Adipocyte (in vitro differentiated cells): ENCODE results near the gene SORCS3.

Experiments
- DNase-seq: peaks from one replicate; pipeline ENCODE4 v3.0.0-alpha.2; 2015; ENCODE audit warnings: low read depth
- H3K27me3 ChIP-seq: replicated peaks from 2 replicates; pipeline ENCODE4 v1.7.0; 2013; ENCODE audit warnings: mild to moderate bottlenecking, low read length, moderate library complexity; ENCODE audit not compliant: control insufficient read depth, insufficient read depth
- H3K36me3 ChIP-seq: 2 replicates; pipeline ENCODE4 v1.7.0; 2013; ENCODE audit warnings: low read length, mild to moderate bottlenecking, moderate library complexity; ENCODE audit not compliant: control insufficient read depth, insufficient read depth, severe bottlenecking
- H3K4me1 ChIP-seq: 2 replicates; pipeline ENCODE4 v1.7.0; 2013; ENCODE audit warnings: mild to moderate bottlenecking, low read length, moderate library complexity; ENCODE audit not compliant: control insufficient read depth, insufficient read depth
- H3K4me3 ChIP-seq: 2 replicates; pipeline ENCODE4 v1.7.0; 2013; ENCODE audit warnings: mild to moderate bottlenecking, low read length, moderate library complexity
- H3K9ac ChIP-seq: 2 replicates; pipeline ENCODE4 v1.7.0; 2013; ENCODE audit warnings: mild to moderate bottlenecking, low read length, moderate library complexity
- H3K9me3 ChIP-seq: 2 replicates; pipeline ENCODE4 v1.7.0; 2013; ENCODE audit warnings: mild to moderate bottlenecking, low read length, moderate library complexity; ENCODE audit not compliant: control insufficient read depth

The SORCS3 gene

GRCh38 chr10:104650072-104650471, 9.0 kb downstream of the SORCS3 start:
- H3K4me1 ChIP-seq, result no peaks in the 10 kb centered on the region
- no peak for DNase-seq
- H3K27me3 ChIP-seq, result peaks cover 24% of the 10 kb centered on the region
- H3K4me3 ChIP-seq, result no peak overlapping the region
- H3K9me3 ChIP-seq, result no peaks in the 10 kb centered on the region
- H3K36me3 ChIP-seq, result no peaks in the 10 kb centered on the region
- H3K9ac ChIP-seq, result no peak overlapping the region

GRCh38 chr10:104650635-104651331, 9.7 kb downstream of the SORCS3 start:
- Histone ChIP-seq H3K4me1 (no peaks in the 10 kb centered on the region), H3K9me3 (no peaks in the 10 kb centered on the region), H3K9ac (no peak overlapping the region), H3K4me3 (no peak overlapping the region), H3K27me3 (peaks cover 19% of the 10 kb centered on the region), H3K36me3 (no peaks in the 10 kb centered on the region)
- DNase-seq, result no peak

- no peak for DNase-seq
Measured at GRCh38 chr10:104657036-104657435, 15.9 kb downstream of the SORCS3 start.

GRCh38 chr10:104657457-104657856, 16.4 kb downstream of the SORCS3 start:
- DNase-seq, result no peak
- H3K36me3 ChIP-seq, result no peaks in the 10 kb centered on the region
- H3K4me1 ChIP-seq, result no peaks in the 10 kb centered on the region
- no peaks in the 10 kb centered on the region for H3K9me3 ChIP-seq
- H3K27me3 ChIP-seq, result peaks cover 12% of the 10 kb centered on the region
- no peak overlapping the region for H3K9ac ChIP-seq
- H3K4me3 ChIP-seq, result no peak overlapping the region

More at GRCh38 chr10:104657036-104657435, 15.9 kb downstream of the SORCS3 start:
- Histone ChIP-seq H3K36me3 (no peaks in the 10 kb centered on the region), H3K9me3 (no peaks in the 10 kb centered on the region), H3K4me1 (no peaks in the 10 kb centered on the region), H3K4me3 (no peak overlapping the region), H3K9ac (no peak overlapping the region), H3K27me3 (peaks cover 9% of the 10 kb centered on the region)

GRCh38 chr10:104658067-104658466, 17.0 kb downstream of the SORCS3 start:
- DNase-seq, result no peak
- H3K36me3 ChIP-seq, result no peaks in the 10 kb centered on the region
- H3K4me3 ChIP-seq, result no peak overlapping the region
- no peaks in the 10 kb centered on the region for H3K4me1 ChIP-seq
- H3K9me3 ChIP-seq, result no peaks in the 10 kb centered on the region
- H3K9ac ChIP-seq, result no peak overlapping the region
- peaks cover 10% of the 10 kb centered on the region for H3K27me3 ChIP-seq

- Histone ChIP-seq H3K4me3 (no peak overlapping the region), H3K36me3 (no peaks in the 10 kb centered on the region), H3K4me1 (no peaks in the 10 kb centered on the region), H3K9ac (no peak overlapping the region), H3K9me3 (no peaks in the 10 kb centered on the region), H3K27me3 (peaks cover 14% of the 10 kb centered on the region)
- no peak for DNase-seq
Measured at GRCh38 chr10:104659809-104660208, 18.7 kb downstream of the SORCS3 start.

GRCh38 chr10:104663076-104663475, 22.0 kb downstream of the SORCS3 start:
- H3K4me3 ChIP-seq, result no peak overlapping the region
- no peak for DNase-seq
- H3K27me3 ChIP-seq, result peaks cover 14% of the 10 kb centered on the region
- H3K9ac ChIP-seq, result no peak overlapping the region
- no peaks in the 10 kb centered on the region for H3K36me3 ChIP-seq
- no peaks in the 10 kb centered on the region for H3K4me1 ChIP-seq
- no peaks in the 10 kb centered on the region for H3K9me3 ChIP-seq

GRCh38 chr10:104663563-104663962, 22.5 kb downstream of the SORCS3 start:
- H3K9me3 ChIP-seq, result no peaks in the 10 kb centered on the region
- no peak overlapping the region for H3K9ac ChIP-seq
- peaks cover 14% of the 10 kb centered on the region for H3K27me3 ChIP-seq
- H3K4me1 ChIP-seq, result no peaks in the 10 kb centered on the region
- DNase-seq, result no peak
- H3K36me3 ChIP-seq, result no peaks in the 10 kb centered on the region
- no peak overlapping the region for H3K4me3 ChIP-seq

GRCh38 chr10:104664205-104664604, 23.1 kb downstream of the SORCS3 start:
- Histone ChIP-seq H3K27me3 (peaks cover 14% of the 10 kb centered on the region), H3K9ac (no peak overlapping the region), H3K4me3 (no peak overlapping the region), H3K36me3 (no peaks in the 10 kb centered on the region), H3K9me3 (no peaks in the 10 kb centered on the region), H3K4me1 (no peaks in the 10 kb centered on the region)
- DNase-seq, result no peak

- H3K9ac ChIP-seq, result no peak overlapping the region
- H3K4me1 ChIP-seq, result no peaks in the 10 kb centered on the region
- DNase-seq, result no peak
- no peak overlapping the region for H3K4me3 ChIP-seq
- no peaks in the 10 kb centered on the region for H3K36me3 ChIP-seq
- H3K27me3 ChIP-seq, result peaks cover 7% of the 10 kb centered on the region
- no peaks in the 10 kb centered on the region for H3K9me3 ChIP-seq
Measured at GRCh38 chr10:104665174-104665573, 24.1 kb downstream of the SORCS3 start.

- Histone ChIP-seq H3K27me3 (peaks cover 7% of the 10 kb centered on the region), H3K4me3 (no peak overlapping the region), H3K36me3 (no peaks in the 10 kb centered on the region), H3K9me3 (peaks cover 3% of the 10 kb centered on the region), H3K9ac (no peak overlapping the region), H3K4me1 (no peaks in the 10 kb centered on the region)
- DNase-seq, result no peak
Measured at GRCh38 chr10:104666106-104666505, 25.0 kb downstream of the SORCS3 start.

GRCh38 chr10:104676874-104677273, 35.8 kb downstream of the SORCS3 start:
- peaks cover 16% of the 10 kb centered on the region for H3K9me3 ChIP-seq
- no peak overlapping the region for H3K9ac ChIP-seq
- no peaks in the 10 kb centered on the region for H3K4me1 ChIP-seq
- H3K4me3 ChIP-seq, result no peak overlapping the region
- DNase-seq, result no peak
- no peaks in the 10 kb centered on the region for H3K36me3 ChIP-seq
- peaks cover 6% of the 10 kb centered on the region for H3K27me3 ChIP-seq
